HG03095 (cell line): ENCODE data around the gene DLGAP4.

Source experiments
- ATAC-seq: cut with Tn5 transposase; IDR thresholded peaks from one replicate; pipeline ENCODE4 v1.9.1; 2021; ENCODE audit warnings: moderate library complexity; ENCODE audit not compliant: unreplicated experiment

DLGAP4 gene

GRCh38 chr20:36574366-36575135, 268.4 kb downstream of the DLGAP4 start:
- ATAC-seq: no peak

GRCh38 chr20:36576081-36576445, 269.9 kb downstream of the DLGAP4 start:
- no peak for ATAC-seq
